ENCODE measurements around the gene TNFRSF12A.

Gene TNFRSF12A

DNA sequence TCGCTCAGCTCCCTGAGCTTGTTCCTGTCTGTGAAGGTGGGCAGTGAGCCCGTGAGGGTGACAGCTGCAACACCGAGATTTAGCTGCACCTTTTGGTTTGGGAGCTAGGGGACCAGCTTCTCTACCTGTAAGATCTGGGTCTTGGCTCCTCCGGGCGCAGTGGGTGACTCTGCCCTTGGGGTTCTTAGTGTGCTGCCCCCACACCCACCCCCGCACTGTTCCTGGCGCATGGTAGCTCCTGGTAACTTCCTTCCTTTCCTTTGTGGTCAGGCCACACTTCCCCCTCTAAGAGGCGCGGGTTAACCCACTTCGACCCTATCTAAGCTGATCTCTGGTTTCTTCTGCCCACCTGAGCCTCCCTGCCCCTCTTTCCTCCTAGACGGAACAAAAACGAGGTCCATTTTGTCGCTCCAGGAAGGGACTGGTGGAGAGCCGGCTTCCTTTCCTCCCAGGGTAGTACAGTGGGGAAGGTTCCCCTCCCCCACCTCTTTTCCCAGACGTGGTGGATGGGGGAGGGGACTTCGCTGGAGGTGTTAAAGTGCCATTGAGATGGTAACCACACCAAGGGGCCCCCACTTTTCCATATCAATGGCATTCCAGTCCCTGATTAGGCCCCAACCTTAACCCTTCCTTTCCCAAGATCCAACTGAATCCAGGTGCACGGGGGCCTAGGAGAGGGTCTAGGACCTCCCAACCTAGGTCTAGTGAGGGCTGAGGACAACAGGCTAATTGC is 12.0 kb upstream of the TNFRSF12A start:
- DNase-seq, result peak; percentile 84
- in situ Hi-C loops (cut with MboI; ENCODE audit: low pct_unique_long_range_greater_than_20kb, low sequenced_read_pairs), result no loop called here

DNA sequence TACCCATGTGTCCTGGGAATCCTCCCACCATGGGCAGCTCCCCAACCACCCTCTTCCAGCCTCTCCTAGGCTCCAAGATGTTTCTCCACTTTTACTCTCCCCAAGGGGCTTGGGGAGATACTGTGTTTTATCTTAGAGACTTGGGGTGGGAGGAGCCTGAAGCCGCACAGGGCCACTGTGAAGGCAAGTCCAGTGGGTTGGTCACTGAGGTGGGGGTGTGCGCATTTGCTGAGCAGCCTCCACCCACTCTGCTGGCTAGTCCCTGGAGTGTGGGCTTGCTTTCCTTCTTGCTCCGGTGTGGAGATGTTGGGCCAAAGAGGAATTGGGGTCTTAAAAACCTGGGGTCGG is 11.5 kb upstream of the TNFRSF12A start:
- in situ Hi-C loops (cut with MboI; ENCODE audit: low pct_unique_long_range_greater_than_20kb, low sequenced_read_pairs), result no loop called here
- no peak for DNase-seq

DNA sequence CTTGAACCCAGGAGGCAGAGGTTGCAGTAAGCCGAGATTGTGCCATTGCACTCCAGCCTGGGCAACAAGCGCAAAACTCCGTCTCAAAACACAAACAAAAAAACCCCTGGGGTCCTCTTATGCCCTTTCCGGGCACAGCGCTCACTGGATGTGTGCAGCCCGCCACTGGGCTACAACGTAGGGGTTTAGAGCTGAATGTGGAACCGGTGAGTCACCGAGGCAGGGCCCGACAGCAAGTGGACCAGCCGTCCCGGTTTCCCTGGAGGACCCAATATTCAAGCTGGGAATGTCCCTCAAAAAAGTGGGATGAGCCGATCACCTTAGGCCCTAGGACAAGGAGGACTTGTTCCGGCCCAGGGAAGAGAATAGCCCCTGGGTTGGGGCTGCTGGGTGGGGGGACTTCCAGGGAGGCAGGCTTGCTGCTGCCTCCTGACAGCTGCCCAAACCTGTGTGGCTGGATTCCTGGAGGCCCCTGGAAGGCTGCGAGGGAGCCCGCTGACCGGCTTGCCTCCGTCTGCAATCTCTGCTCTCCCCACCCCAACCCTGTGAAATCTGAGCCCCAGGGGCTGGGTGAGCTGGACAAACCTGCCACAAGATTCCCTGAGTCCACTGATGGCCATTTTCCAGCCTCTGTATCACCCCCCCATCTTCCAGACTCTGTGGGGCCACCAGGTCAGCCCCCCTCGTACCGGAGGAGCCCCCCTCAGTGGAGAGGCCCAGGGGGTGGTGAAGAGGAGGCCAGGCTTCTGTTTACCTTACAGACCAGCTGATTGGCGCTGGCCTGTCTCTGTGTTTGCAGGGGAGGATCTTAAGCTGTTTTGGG is 10.4 kb upstream of the TNFRSF12A start:
- DNase-seq, result no peak
- in situ Hi-C loops (cut with MboI; ENCODE audit: low pct_unique_long_range_greater_than_20kb, low sequenced_read_pairs), result no loop called here

- in situ Hi-C loops (cut with MboI; ENCODE audit: low pct_unique_long_range_greater_than_20kb, low sequenced_read_pairs), result no loop called here
- DNase-seq, result no peak
Measured at GRCh38 chr16:3010510-3010909, 9.7 kb upstream of the TNFRSF12A start.

GRCh38 chr16:3012246-3012645 is 7.9 kb upstream of the TNFRSF12A start:
- DNase-seq, result no peak
- in situ Hi-C loops (cut with MboI; ENCODE audit: low pct_unique_long_range_greater_than_20kb, low sequenced_read_pairs), result no loop called here

DNA sequence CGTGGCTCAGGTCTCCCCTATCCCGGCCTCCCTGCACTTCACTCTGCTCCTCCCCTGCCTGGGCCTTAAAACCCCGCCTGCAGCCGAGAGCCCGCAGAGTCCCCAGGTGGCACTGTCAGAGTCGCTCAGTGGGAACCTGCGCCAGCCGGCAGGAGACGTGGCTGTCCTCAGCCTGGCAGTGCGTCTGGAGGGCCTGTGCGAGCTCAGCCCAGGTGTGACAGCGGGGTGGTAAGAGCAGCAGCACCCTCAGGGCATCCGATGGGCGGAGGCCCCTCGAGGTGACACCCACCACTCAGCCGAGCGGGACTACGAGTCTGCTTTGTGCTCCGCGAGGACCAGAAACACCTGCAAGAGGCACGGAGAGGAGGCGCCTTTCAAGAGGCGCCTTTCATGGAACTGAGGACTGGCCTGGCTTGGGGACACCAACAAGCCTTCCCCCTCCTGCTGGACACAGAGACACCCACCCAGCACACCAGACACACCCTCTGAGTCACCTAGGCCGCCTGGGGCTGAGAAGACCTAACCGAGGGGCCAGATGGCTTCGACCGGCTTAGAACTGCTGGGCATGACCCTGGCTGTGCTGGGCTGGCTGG is 7.2 kb upstream of the TNFRSF12A start, which contains the start of gene CLDN9:
Gene CLDN9, plus strand, starts transcription at position 96 of the 593 bp plus-strand sequence. Its CDS starts 440 bp downstream, at position 536.
- in situ Hi-C loops (cut with MboI; ENCODE audit: low pct_unique_long_range_greater_than_20kb, low sequenced_read_pairs), result no loop called here
- no peak for DNase-seq

DNA sequence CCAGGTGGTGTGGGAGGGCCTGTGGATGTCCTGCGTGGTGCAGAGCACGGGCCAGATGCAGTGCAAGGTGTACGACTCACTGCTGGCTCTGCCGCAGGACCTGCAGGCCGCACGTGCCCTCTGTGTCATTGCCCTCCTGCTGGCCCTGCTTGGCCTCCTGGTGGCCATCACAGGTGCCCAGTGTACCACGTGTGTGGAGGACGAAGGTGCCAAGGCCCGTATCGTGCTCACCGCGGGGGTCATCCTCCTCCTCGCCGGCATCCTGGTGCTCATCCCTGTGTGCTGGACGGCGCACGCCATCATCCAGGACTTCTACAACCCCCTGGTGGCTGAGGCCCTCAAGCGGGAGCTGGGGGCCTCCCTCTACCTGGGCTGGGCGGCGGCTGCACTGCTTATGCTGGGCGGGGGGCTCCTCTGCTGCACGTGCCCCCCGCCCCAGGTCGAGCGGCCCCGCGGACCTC is 6.6 kb upstream of the TNFRSF12A start:
- DNase-seq, result no peak
- in situ Hi-C loops (cut with MboI; ENCODE audit: low pct_unique_long_range_greater_than_20kb, low sequenced_read_pairs), result no loop called here

DNA sequence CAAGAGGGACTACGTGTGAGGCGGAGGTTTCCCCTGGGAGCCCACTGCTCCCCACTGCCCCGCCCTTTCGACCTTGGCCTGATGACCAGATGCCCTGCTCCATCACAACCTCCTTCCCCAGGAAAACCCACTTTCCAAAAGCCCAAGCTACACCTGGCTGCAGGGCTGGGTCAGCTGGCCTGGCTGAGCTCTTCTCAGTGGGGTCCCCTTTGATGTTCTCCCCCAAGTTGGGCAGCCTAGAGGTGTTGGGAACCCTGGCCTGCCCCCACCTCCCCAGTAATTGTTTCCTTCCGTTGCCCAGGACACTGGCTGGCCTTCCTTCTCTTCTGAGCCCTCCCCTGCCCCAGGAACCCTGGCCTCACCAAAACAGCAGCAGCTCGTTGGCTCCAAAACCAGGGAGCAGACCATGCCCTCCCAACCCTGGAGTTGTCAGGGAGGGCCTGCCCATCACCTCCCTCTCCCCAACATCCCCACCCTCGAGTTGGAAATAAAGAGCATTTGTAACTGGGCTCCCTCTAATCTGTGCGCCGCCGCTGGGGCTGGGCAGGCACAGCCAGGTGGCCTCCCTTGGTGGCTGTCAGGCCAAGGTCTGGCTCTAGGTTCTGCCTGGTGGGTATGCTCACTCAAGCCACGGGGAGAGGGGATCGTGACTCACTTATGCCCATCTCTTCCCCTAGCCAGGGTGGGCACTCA is 6.0 kb upstream of the TNFRSF12A start:
- in situ Hi-C loops (cut with MboI; ENCODE audit: low pct_unique_long_range_greater_than_20kb, low sequenced_read_pairs), result no loop called here
- no peak for DNase-seq

DNA sequence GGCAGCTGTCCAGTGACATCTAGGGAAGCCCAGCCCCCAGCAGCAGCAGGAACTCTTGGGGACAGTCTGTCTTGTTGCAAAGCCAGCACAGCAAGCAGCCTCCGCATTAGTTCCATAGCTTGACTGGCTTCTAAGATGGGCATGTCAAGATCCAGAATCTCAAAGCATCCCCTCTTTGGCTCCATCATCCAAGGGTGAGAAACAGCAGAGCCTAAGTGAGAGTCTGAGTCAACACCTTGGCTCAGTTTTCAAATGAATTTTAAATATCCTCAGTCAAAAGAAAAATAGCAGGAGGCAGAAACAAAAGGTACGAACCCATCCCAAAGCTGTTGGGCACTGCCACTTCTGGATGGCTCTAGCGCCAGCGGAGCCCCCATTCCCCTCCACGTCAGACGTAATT is 5.2 kb upstream of the TNFRSF12A start:
- DNase-seq, result no peak
- in situ Hi-C loops (cut with MboI; ENCODE audit: low pct_unique_long_range_greater_than_20kb, low sequenced_read_pairs), result no loop called here

GRCh38 chr16:3015865-3016521 is 4.2 kb upstream of the TNFRSF12A start:
- in situ Hi-C loops (cut with MboI; ENCODE audit: low pct_unique_long_range_greater_than_20kb, low sequenced_read_pairs), result no loop called here
- DNase-seq, result no peak

DNA sequence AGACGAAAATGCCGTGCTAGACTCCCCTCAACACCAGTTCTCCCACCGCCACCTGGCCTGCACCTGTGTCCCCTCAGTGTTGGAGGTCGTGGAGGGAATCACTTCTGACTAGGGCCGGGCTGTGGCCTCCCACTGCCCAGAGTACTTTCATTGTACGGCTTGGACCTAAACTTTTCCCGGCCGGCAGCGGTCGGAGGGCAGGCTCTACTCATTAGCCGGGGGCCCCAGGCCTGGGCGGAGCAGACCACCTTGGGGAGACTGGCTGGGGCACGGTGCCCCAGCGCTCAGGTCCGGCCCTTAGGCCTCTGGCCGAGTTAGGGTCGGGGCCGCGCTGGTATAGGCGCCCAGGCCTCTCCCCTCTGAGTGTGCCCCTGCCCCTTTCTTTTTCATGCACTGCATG is 2.8 kb upstream of the TNFRSF12A start:
- in situ Hi-C loops (cut with MboI; ENCODE audit: low pct_unique_long_range_greater_than_20kb, low sequenced_read_pairs), result no loop called here
- DNase-seq, result no peak

GRCh38 chr16:3017794-3018506 is 2.2 kb upstream of the TNFRSF12A start, which contains the start of gene CLDN6:
Gene CLDN6 (minus strand): TSS chr16:3018183. CDS start chr16:3016021, 2,162 bp downstream.
- peak; percentile 29 for DNase-seq
- in situ Hi-C loops (cut with MboI; ENCODE audit: low pct_unique_long_range_greater_than_20kb, low sequenced_read_pairs), result no loop called here

DNA sequence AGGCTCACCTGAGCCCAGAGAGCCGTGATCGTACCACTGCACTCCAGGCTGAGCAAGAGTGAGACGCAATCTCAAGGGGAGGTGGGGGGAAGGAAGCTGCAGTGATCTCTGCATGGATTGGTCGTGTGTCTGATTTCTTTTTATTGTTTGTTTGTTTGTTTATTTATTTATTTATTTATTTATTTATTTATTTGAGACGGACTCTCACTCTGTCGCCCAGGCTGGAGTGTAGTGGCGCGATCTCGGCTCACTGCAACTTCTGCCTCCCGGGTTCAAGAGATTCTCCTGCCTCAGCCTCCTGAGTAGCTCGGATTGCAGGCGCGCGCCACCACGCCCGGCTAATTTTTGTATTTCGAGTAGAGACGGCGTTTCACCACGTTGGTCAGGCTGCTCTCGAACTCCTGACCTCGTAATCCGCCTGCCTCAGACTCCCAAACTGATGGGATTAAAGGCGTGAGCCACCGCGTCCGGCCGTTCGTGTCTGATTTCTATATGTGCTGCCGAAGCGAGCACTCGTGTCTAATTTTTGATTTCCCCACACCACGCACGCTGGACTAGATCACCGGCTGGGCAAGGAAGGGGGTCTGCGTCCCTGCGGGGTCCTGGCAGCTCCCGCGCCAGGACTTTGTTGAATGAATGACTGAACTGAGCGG is 448 bp upstream of the TNFRSF12A start:
- in situ Hi-C loops (cut with MboI; ENCODE audit: low pct_unique_long_range_greater_than_20kb, low sequenced_read_pairs), result no loop called here

DNA sequence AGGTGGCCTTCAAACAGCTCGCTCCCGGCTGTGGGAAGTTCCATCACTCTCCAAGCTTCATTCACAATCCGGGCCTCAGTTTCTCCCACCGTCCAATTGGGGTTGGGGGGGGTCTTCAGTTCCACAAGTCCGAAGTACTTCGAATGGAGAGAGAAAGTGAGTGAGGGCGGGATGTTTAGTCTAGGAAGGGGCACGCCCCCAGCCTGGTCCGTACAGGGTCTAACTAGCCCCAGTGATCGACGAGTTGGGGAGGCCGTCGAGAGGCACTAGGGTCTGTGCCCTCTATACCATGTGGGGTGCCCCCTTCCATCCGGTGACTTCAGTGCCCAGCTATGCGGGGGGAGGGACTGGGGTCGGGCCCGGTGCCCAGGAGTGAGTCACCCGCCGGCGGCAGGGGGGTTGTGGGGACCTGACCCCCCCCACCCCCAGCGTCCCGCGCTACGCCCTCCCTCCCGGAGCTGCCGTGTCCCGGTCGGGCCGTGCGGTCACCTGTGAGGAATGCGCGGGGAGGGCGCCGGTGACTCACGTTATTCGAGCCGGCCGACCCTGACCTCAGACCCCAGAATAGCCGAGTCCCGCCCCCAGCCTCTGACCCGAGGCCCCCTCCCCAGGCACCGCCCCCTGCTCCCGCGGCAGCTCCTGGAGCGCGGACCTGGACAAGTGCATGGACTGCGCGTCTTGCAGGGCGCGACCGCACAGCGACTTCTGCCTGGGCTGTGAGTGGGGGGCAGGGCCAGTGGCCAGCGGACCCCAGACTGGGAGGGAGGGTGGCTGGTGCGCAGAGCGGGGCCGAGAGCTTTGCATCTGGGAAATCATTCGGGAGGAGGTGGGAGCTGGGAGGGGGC is 658 bp downstream of the TNFRSF12A start:
- no peak for DNase-seq
- in situ Hi-C loops (cut with MboI; ENCODE audit: low pct_unique_long_range_greater_than_20kb, low sequenced_read_pairs), result no loop called here

More for the DNA sequence above, 448 bp upstream of the TNFRSF12A start:
- DNase-seq, result peak; percentile 65

DNA sequence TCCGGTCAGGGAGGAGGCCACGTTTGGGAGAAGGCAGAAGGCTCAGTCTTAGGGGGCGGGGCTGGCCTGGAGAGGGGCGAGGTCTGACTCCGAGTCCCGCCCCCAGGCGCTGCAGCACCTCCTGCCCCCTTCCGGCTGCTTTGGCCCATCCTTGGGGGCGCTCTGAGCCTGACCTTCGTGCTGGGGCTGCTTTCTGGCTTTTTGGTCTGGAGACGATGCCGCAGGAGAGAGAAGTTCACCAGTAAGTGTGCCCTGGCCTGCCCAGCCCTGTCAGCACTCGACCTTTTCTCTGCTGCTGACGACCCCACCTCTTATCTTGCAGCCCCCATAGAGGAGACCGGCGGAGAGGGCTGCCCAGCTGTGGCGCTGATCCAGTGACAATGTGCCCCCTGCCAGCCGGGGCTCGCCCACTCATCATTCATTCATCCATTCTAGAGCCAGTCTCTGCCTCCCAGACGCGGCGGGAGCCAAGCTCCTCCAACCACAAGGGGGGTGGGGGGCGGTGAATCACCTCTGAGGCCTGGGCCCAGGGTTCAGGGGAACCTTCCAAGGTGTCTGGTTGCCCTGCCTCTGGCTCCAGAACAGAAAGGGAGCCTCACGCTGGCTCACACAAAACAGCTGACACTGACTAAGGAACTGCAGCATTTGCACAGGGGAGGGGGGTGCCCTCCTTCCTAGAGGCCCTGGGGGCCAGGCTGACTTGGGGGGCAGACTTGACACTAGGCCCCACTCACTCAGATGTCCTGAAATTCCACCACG is 1.5 kb downstream of the TNFRSF12A start:
- in situ Hi-C loops (cut with MboI; ENCODE audit: low pct_unique_long_range_greater_than_20kb, low sequenced_read_pairs), result no loop called here
- DNase-seq, result peak; percentile 76

- in situ Hi-C loops (cut with MboI; ENCODE audit: low pct_unique_long_range_greater_than_20kb, low sequenced_read_pairs), result no loop called here
- DNase-seq, result peak; percentile 55
Measured at GRCh38 chr16:3022208-3022683, 2.1 kb downstream of the TNFRSF12A start.
